Activated naive CD4-positive, alpha-beta T cell treated with anti-CD3 and anti-CD28 coated beads, Interleukin-2, amount 50 U/mL, for 16 hours (primary cell): Measurements from ENCODE around the gene GPR108.
"Not testable (repeated sequence)": the region's sequence is repeated elsewhere in the genome, so short reads cannot be mapped to it uniquely, and the experiment has no call there.

ENCODE experiments used
- DNase-seq: peaks from one replicate; pipeline ENCODE4 v3.0.0-alpha.2; 2020

GPR108 gene

GRCh38 chr19:6737284-6737872, at the start of gene GPR108:
Gene GPR108 (minus strand): TSS chr19:6737580. CDS start chr19:6737576, 4 bp downstream.
- peak; percentile 99 for DNase-seq

GRCh38 chr19:6779206-6779605, 41.8 kb upstream of the GPR108 start:
- DNase-seq, result no peak

GRCh38 chr19:6778386-6778785, 41.0 kb upstream of the GPR108 start:
- DNase-seq, result no peak

GRCh38 chr19:6777434-6777833, 40.1 kb upstream of the GPR108 start:
- no peak for DNase-seq

- DNase-seq, result no peak
Observed at GRCh38 chr19:6776999-6777398, 39.6 kb upstream of the GPR108 start.

GRCh38 chr19:6776045-6776444, 38.7 kb upstream of the GPR108 start:
- not testable (repeated sequence) for DNase-seq

GRCh38 chr19:6774821-6775707, 37.7 kb upstream of the GPR108 start:
- DNase-seq, result no peak

GRCh38 chr19:6773323-6773931, 36.0 kb upstream of the GPR108 start:
- peak; percentile 49 for DNase-seq

GRCh38 chr19:6772866-6773322, 35.5 kb upstream of the GPR108 start:
- DNase-seq, result no peak

- DNase-seq, result peak; percentile 77
Observed at GRCh38 chr19:6772028-6772865, 34.9 kb upstream of the GPR108 start, which contains the start of gene VAV1. Gene VAV1 (plus strand): TSS chr19:6772708. CDS start chr19:6772808, 100 bp downstream.

- not testable (repeated sequence) for DNase-seq
Observed at GRCh38 chr19:6771648-6772027, 34.3 kb upstream of the GPR108 start.

GRCh38 chr19:6769006-6769619, 31.7 kb upstream of the GPR108 start:
- no peak for DNase-seq

GRCh38 chr19:6768236-6768785, 30.9 kb upstream of the GPR108 start:
- no peak for DNase-seq

GRCh38 chr19:6767357-6768235, 30.2 kb upstream of the GPR108 start, which contains the start of gene SH2D3A:
Gene SH2D3A (minus strand): TSS chr19:6767435. CDS start chr19:6763748, 3,687 bp downstream.
- DNase-seq, result peak; percentile 92

- DNase-seq, result no peak
Observed at GRCh38 chr19:6767081-6767356, 29.6 kb upstream of the GPR108 start.

- DNase-seq, result no peak
Observed at GRCh38 chr19:6766357-6767080, 29.1 kb upstream of the GPR108 start.

- no peak for DNase-seq
Observed at GRCh38 chr19:6765738-6766356, 28.5 kb upstream of the GPR108 start.

GRCh38 chr19:6762253-6762797, 24.9 kb upstream of the GPR108 start:
- not testable (repeated sequence) for DNase-seq

- DNase-seq, result peak; percentile 29
Observed at GRCh38 chr19:6761053-6761676, 23.8 kb upstream of the GPR108 start.
